H1 (cell line): ENCODE data around the gene WASHC4. TPM values are rescaled to one million over a fixed set of nuclear protein-coding genes. Genes with fewer than 3 reads are reported as not detected.

Source experiments
- CTCF ChIA-PET: fragments of 300-600 bp; sonication (Branson Sonifier 250); formaldehyde crosslinking; loops from one replicate; lab custom pipeline; 2021; ENCODE audit not compliant: partially characterized antibody; lab: Charles Lee
- POLR2A ChIA-PET: fragments of 300-600 bp; sonication (Branson Sonifier 250); formaldehyde crosslinking; loops from one replicate; lab custom pipeline; 2021; ENCODE audit warnings: inconsistent platforms; ENCODE audit not compliant: partially characterized antibody; lab: Charles Lee
- DNase-seq, 2 experiments: peaks; one replicate each; pipeline versions ENCODE4 v3.0.0 to v3.0.0-alpha.2; 2010 to 2022; ENCODE audit warnings: low spot score in 2 of 2, low read depth in 1 of 2, mixed read lengths in 1 of 2
- FAIRE-seq: peaks from 2 replicates; lab custom pipeline; 2011; peaks lifted over from hg19 to GRCh38; lab: Jason Lieb, UNC
- H2AFZ ChIP-seq: 2 replicates; pipeline ENCODE4 v1.8.1; 2012; ENCODE audit warnings: low read length, inconsistent platforms
- H2AK5ac ChIP-seq: 2 replicates; pipeline ENCODE4 v1.6.1; 2013; ENCODE audit warnings: low read depth, low read length
- H2BK120ac ChIP-seq: replicated peaks from 2 replicates; pipeline ENCODE3; 2013; ENCODE audit warnings: low read depth, low read length, inconsistent platforms
- H2BK12ac ChIP-seq: 2 replicates; pipeline ENCODE4 v1.6.1; 2013; ENCODE audit warnings: low read depth, low read length
- H2BK15ac ChIP-seq: 2 replicates; pipeline ENCODE4 v1.6.1; 2013; ENCODE audit warnings: low read length
- H2BK20ac ChIP-seq: 2 replicates; pipeline ENCODE4 v1.6.1; 2013; ENCODE audit warnings: low read length
- H2BK5ac ChIP-seq: 2 replicates; pipeline ENCODE4 v1.6.1; 2013; ENCODE audit warnings: low read depth, low read length
- H3K14ac ChIP-seq: 2 replicates; pipeline ENCODE4 v1.6.1; 2013; ENCODE audit warnings: inconsistent platforms; ENCODE audit not compliant: insufficient read length
- H3K18ac ChIP-seq: 2 replicates; pipeline ENCODE4 v1.6.1; 2013; ENCODE audit warnings: low read length; ENCODE audit errors: extremely low read depth
- H3K23ac ChIP-seq: 2 replicates; pipeline ENCODE4 v1.6.1; 2013; ENCODE audit warnings: inconsistent platforms; ENCODE audit not compliant: insufficient read length
- H3K23me2 ChIP-seq: 2 replicates; pipeline ENCODE4 v1.6.1; 2013; ENCODE audit warnings: low read depth, low read length
- H3K27ac ChIP-seq: 2 replicates; pipeline ENCODE4 v1.6.1; 2011; ENCODE audit warnings: low read depth, low read length, inconsistent platforms
- H3K27me3 ChIP-seq, 4 experiments: replicated peaks in 1 of 4; 1 replicate in 1 of 4; 2 replicates in 3 of 4; pipeline versions ENCODE4 v1.6.1 to v1.8.1; 2011 to 2013; ENCODE audit warnings: low read length in 3 of 4, mild to moderate bottlenecking in 3 of 4, inconsistent platforms in 2 of 4, mixed read lengths in 2 of 4, moderate library complexity in 1 of 4; ENCODE audit not compliant: control insufficient read depth in 3 of 4, insufficient read depth in 3 of 4; ENCODE audit errors: extremely low read depth in 1 of 4
- H3K36me3 ChIP-seq, 4 experiments: 2 replicates each; pipeline versions ENCODE4 v1.6.1 to v1.8.1; 2011 to 2013; ENCODE audit warnings: mild to moderate bottlenecking in 4 of 4, low read length in 3 of 4, moderate library complexity in 2 of 4, control low read depth in 1 of 4, inconsistent platforms in 1 of 4; ENCODE audit not compliant: insufficient read depth in 4 of 4, control insufficient read depth in 2 of 4
- H3K4ac ChIP-seq: replicated peaks from 2 replicates; pipeline ENCODE3; 2013; ENCODE audit warnings: low read length, low read depth, mixed read lengths, inconsistent platforms; ENCODE audit not compliant: insufficient read length
- H3K4me1 ChIP-seq, 4 experiments: replicated peaks in 1 of 4; 1 replicate in 1 of 4; 2 replicates in 3 of 4; pipeline versions ENCODE4 v1.6.1 to v1.8.1; 2011 to 2013; ENCODE audit warnings: low read length in 3 of 4, inconsistent platforms in 2 of 4, mixed read lengths in 1 of 4; ENCODE audit not compliant: insufficient read depth in 4 of 4, control insufficient read depth in 3 of 4
- H3K4me2 ChIP-seq, 2 experiments: 2 replicates each; pipeline versions ENCODE4 v1.6.1 to v1.8.1; 2011 to 2013; ENCODE audit warnings: low read depth in 2 of 2, low read length in 2 of 2, control low read depth in 1 of 2, inconsistent platforms in 1 of 2, mild to moderate bottlenecking in 1 of 2; ENCODE audit not compliant: insufficient read depth in 1 of 2
- H3K4me3 ChIP-seq, 4 experiments: fragments of 200-600, 300-600 bp in 1 of 4; sonication (generic), shearing (Covaris generic), sonication (Bioruptor Twin) in 1 of 4; 2 replicates each; pipeline versions ENCODE4 v1.5.1 to v1.8.1; 2011 to 2016; ENCODE audit warnings: low read length in 4 of 4, low read depth in 3 of 4, control low read depth in 2 of 4, inconsistent platforms in 2 of 4, mild to moderate bottlenecking in 2 of 4, mixed read lengths in 1 of 4, moderate library complexity in 1 of 4; ENCODE audit not compliant: insufficient read depth in 2 of 4; ENCODE audit errors: extremely low read depth in 1 of 4
- H3K56ac ChIP-seq: replicated peaks from 2 replicates; pipeline ENCODE3; 2013; ENCODE audit warnings: low read depth, mild to moderate bottlenecking, mixed read lengths, low read length, inconsistent platforms; ENCODE audit not compliant: insufficient read length
- H3K79me1 ChIP-seq: 2 replicates; pipeline ENCODE4 v1.6.1; 2013; ENCODE audit warnings: low read depth, low read length, control low read depth
- H3K79me2 ChIP-seq, 2 experiments: 2 replicates each; pipeline versions ENCODE4 v1.6.1 to v1.8.1; 2012 to 2013; ENCODE audit warnings: low read length in 2 of 2, mild to moderate bottlenecking in 2 of 2, inconsistent platforms in 1 of 2; ENCODE audit not compliant: insufficient read depth in 2 of 2, control insufficient read depth in 1 of 2
- H3K9ac ChIP-seq, 4 experiments: replicated peaks in 1 of 4; 1 replicate in 1 of 4; 2 replicates in 3 of 4; pipeline versions ENCODE4 v1.6.1 to v1.8.1; 2011 to 2013; ENCODE audit warnings: low read depth in 3 of 4, low read length in 3 of 4, control low read depth in 2 of 4, mild to moderate bottlenecking in 2 of 4, moderate library complexity in 2 of 4, inconsistent platforms in 1 of 4; ENCODE audit errors: extremely low read depth in 1 of 4
- H3K9me3 ChIP-seq, 2 experiments: 2 replicates each; pipeline versions ENCODE4 v1.6.1 to v1.8.1; 2012 to 2013; ENCODE audit warnings: mild to moderate bottlenecking in 2 of 2, moderate library complexity in 2 of 2, control low read depth in 1 of 2, inconsistent platforms in 1 of 2, low read depth in 1 of 2, low read length in 1 of 2, mixed read lengths in 1 of 2; ENCODE audit not compliant: insufficient read depth in 2 of 2
- H4K20me1 ChIP-seq, 2 experiments: replicated peaks in 1 of 2; 2 replicates each; pipeline versions ENCODE3 to v1.8.1; 2011 to 2013; ENCODE audit warnings: inconsistent platforms in 2 of 2, low read length in 2 of 2, mild to moderate bottlenecking in 1 of 2; ENCODE audit not compliant: insufficient read depth in 2 of 2, control insufficient read depth in 1 of 2
- H4K5ac ChIP-seq: 2 replicates; pipeline ENCODE4 v1.6.1; 2013; ENCODE audit warnings: low read length, low read depth, mixed read lengths, inconsistent platforms; ENCODE audit not compliant: insufficient read length
- H4K8ac ChIP-seq: 2 replicates; pipeline ENCODE4 v1.8.0; 2013; ENCODE audit warnings: mild to moderate bottlenecking, moderate library complexity, low read length, inconsistent platforms; ENCODE audit not compliant: insufficient read depth; ENCODE audit errors: extremely low read depth
- H4K91ac ChIP-seq: replicated peaks from 2 replicates; pipeline ENCODE3; 2013; ENCODE audit warnings: low read length, mixed read lengths, inconsistent platforms; ENCODE audit not compliant: insufficient read length
- CBX5 ChIP-seq: fragments of 300-800, 300-1000 bp; sonication (generic); IDR thresholded peaks from 2 replicates; pipeline ENCODE4 v1.7.1; 2016; ENCODE audit warnings: antibody characterized with exemption, low read length, low read depth
- CBX8 ChIP-seq: fragments of 300-800, 300-1000 bp; sonication (generic); IDR thresholded peaks from 2 replicates; pipeline ENCODE4 v1.7.1; 2016; ENCODE audit warnings: low read depth, low read length, borderline replicate concordance
- CEBPB ChIP-seq: IDR thresholded peaks from 2 replicates; pipeline ENCODE4 v1.6.1; 2012; ENCODE audit warnings: low read depth, low read length
- CHD2 ChIP-seq: IDR thresholded peaks from 2 replicates; pipeline ENCODE4 v1.6.1; 2012; ENCODE audit warnings: low read length, improper control_type of control experiment
- GABPA ChIP-seq: IDR thresholded peaks from 2 replicates; pipeline ENCODE4 v1.6.1; 2011; ENCODE audit warnings: mild to moderate bottlenecking, low read length, moderate library complexity, borderline replicate concordance; ENCODE audit not compliant: insufficient read depth
- PHF8 ChIP-seq: fragments of 200-600 bp; sonication (generic); conservative IDR thresholded peaks from 2 replicates; pipeline ENCODE4 v1.7.1; 2012; ENCODE audit warnings: low read depth, mild to moderate bottlenecking, inconsistent platforms, low read length, moderate library complexity
- POLR2A ChIP-seq, 2 experiments: IDR thresholded peaks; 1 replicate in 1 of 2; 2 replicates in 1 of 2; pipeline ENCODE4 v1.6.1; 2011; ENCODE audit warnings: low read depth in 2 of 2, low read length in 2 of 2, mild to moderate bottlenecking in 2 of 2; ENCODE audit errors: control extremely low read depth in 1 of 2
- RFX5 ChIP-seq: IDR thresholded peaks from 2 replicates; pipeline ENCODE4 v1.6.1; 2011; ENCODE audit warnings: low read depth, low read length, improper control_type of control experiment, borderline replicate concordance
- SAP30 ChIP-seq: fragments of 300-600 bp; sonication (generic); IDR thresholded peaks from 2 replicates; pipeline ENCODE4 v1.7.1; 2012; ENCODE audit warnings: low read length, moderate library complexity, mild to moderate bottlenecking, inconsistent platforms; ENCODE audit not compliant: insufficient read depth, insufficient replicate concordance
- whole genome bisulfite sequencing, 2 experiments: shearing (Covaris generic) in 1 of 2; methylation state at CpG; one replicate each; pipeline versions ENCODE4 v1.1.6 to v1.1.7; 2013 to 2015; ENCODE audit warnings: low lambda C conversion rate in 2 of 2, mixed read lengths in 2 of 2, inconsistent platforms in 1 of 2, low coverage in 1 of 2, missing lambda C conversion rate in 1 of 2; ENCODE audit not compliant: insufficient replicate concordance in 2 of 2, insufficient coverage in 1 of 2, insufficient read length in 1 of 2; ENCODE audit errors: extremely low coverage in 1 of 2, missing lambda C conversion rate in 1 of 2; 5-methylcytosine and 5-hydroxymethylcytosine counted together
- polyA plus RNA-seq, 7 experiments: library from polyadenylated mRNA; depleted of rRNA in 3 of 7; stranded (reverse) in 5 of 7; unstranded in 2 of 7; fragments of >200 nt in 5 of 7; fragments of 200-250 nt in 2 of 7; gene quantifications; 1 replicate in 5 of 7; 2 replicates in 1 of 7; 4 replicates in 1 of 7; pipeline versions ENCODE4 v1.2.1 to v1.2.3, GENCODE V29; 2011 to 2013; ENCODE audit warnings: missing spikeins in 2 of 7, mixed read lengths in 2 of 7
- total RNA-seq: library from RNA; stranded (reverse); fragmentation: NEBNext Ultra II Directional; extraction: Animal tissue kit (Norgen Biotek cat#: 25700); gene quantifications from 2 replicates; pipeline ENCODE4 v1.2.1, GENCODE V29; 2021

The WASHC4 gene
- total and polyA plus RNA-seq, 2 of the 8 experiments (the other 6 are each of a cell fraction or from before 2014, with no cell fraction given), result 13.0 to 38.5 TPM

GRCh38 chr12:105175397-105175990 lies 68.0 kb downstream of the WASHC4 start:
- no peak overlapping the region for H2BK120ac ChIP-seq
- H4K20me1 ChIP-seq, result no peaks in the 10 kb centered on the region
- no peaks in the 10 kb centered on the region for H3K23me2 ChIP-seq
- no peak overlapping the region for H3K4me3 ChIP-seq
- FAIRE-seq, result no peak
- H3K9ac ChIP-seq, result no peak overlapping the region
- DNase-seq, result no peak
- no peaks in the 10 kb centered on the region for H3K4me1 ChIP-seq
- WGBS, 2 experiments, result 93% methylated on average over 2 of the region's 2 CpGs; no CpG with 5 or more reads in 1 of the 2 experiments
- H3K4ac ChIP-seq, result no peak overlapping the region
- ChIA-PET POLR2A (interaction anchor here (1.3 kb wide), 1 partner anchor 15 kb away, joined by 5 read pairs; no protein-coding TSS in a partner anchor), CTCF (interaction anchor here (1.1 kb wide), 2 partner anchors 60 to 178 kb away, joined by 3 read pairs; no protein-coding TSS in a partner anchor)
- H3K79me2 ChIP-seq, result no peaks in the 10 kb centered on the region
- no peaks in the 10 kb centered on the region for H3K79me1 ChIP-seq
- H3K27ac ChIP-seq, result no peak overlapping the region
- H2AFZ ChIP-seq, result no peak overlapping the region
- TF ChIP-seq POLR2A (IDR thresholded peaks at IDR 0.05; ENCODE audit: control extremely low read depth in 1 of 2, low read depth in 2 of 2, low read length in 2 of 2) (no peak), PHF8 (no peak), CBX8 (no peak), SAP30 (no peak), CHD2 (no peak), CBX5 (no peak), CEBPB (no peak), RFX5 (no peak), GABPA (no peak)
- H2AK5ac ChIP-seq, result no peak overlapping the region
- H4K91ac ChIP-seq, result no peak overlapping the region
- H3K18ac ChIP-seq, result no peak overlapping the region
- no peak overlapping the region for H2BK5ac ChIP-seq
- no peak overlapping the region for H2BK12ac ChIP-seq
- no peaks in the 10 kb centered on the region for H3K27me3 ChIP-seq
- H2BK20ac ChIP-seq, result no peak overlapping the region
- H3K56ac ChIP-seq, result no peak overlapping the region
- no peak overlapping the region for H3K23ac ChIP-seq
- H2BK15ac ChIP-seq, result no peak overlapping the region
- no peak overlapping the region for H3K14ac ChIP-seq
- no peak overlapping the region for H4K5ac ChIP-seq
- H3K9me3 ChIP-seq, result no peaks in the 10 kb centered on the region
- peaks cover 0 to 35% (median 7%) of the 10 kb centered on the region in 4 experiments; a peak in 5 of 8 replicates for H3K36me3 ChIP-seq
- no peak overlapping the region for H3K4me2 ChIP-seq
- no peak overlapping the region for H4K8ac ChIP-seq
